Measurements from ENCODE around the gene HDAC11. TPM values are rescaled to one million over a fixed set of nuclear protein-coding genes. Genes with fewer than 3 reads are reported as not detected.
A peak's percentile ranks its signal among the peaks of the same experiment; 100 is the strongest.

HDAC11 gene
- total and polyA plus RNA-seq, 4 experiments from 2014 or later = 5.0 to 8.8 (median 7.4) TPM

GRCh38 chr3:13515786-13516759 lies 36.0 kb downstream of the HDAC11 start:
- no peak for DNase-seq
- Histone ChIP-seq H3K27me3 (ENCODE audit: insufficient read depth, low read length) (no peaks in the 10 kb centered on the region), H3K4me3 (ENCODE audit: low read length in 2 of 2) (no peak overlapping the region), H3K9me3 (ENCODE audit: control insufficient read depth in 1 of 2, low read length in 2 of 2) (no peaks in the 10 kb centered on the region), H3K36me3 (ENCODE audit: insufficient read depth, low read length) (no peaks in the 10 kb centered on the region), H3K4me1 (ENCODE audit: insufficient read depth, low read length) (no peaks in the 10 kb centered on the region), H3K27ac (ENCODE audit: low read depth, low read length) (no peak overlapping the region)
- no peak overlapping the region for H3K4me3 Mint-ChIP-seq
- H3K4me1 Mint-ChIP-seq = no peaks in the 10 kb centered on the region
- H3K36me3 Mint-ChIP-seq = no peaks in the 10 kb centered on the region
- no peak overlapping the region for H3K27ac Mint-ChIP-seq
- no peaks in the 10 kb centered on the region for H3K9me3 Mint-ChIP-seq
- POLR2A ChIA-PET (ENCODE audit: partially characterized antibody) = no interaction called here
- CTCF ChIA-PET (ENCODE audit: partially characterized antibody) = no interaction called here
- H3K27me3 Mint-ChIP-seq = peaks cover 0 to 2% of the 10 kb centered on the region in 2 donors
- intact Hi-C loops (cut with micrococcal nuclease) = no loop called here

DNA sequence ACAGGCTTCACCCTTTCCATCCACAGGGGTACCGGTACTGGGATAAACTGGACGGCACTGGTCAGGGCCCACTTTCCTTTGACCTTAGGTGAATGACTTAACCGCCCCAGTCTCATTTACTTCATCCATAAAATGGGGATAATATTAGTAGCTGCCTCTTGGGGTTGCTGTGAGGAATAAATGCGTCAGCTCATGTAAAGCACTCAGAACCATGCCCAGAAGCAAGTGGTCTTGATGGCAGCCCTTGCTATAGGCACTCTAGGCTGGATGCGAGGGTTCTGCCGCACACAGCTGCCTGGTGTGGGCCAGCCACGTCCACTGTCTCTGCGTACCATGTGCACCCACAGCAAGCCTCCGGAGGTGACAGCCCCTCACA lies 36.6 kb downstream of the HDAC11 start:
- H3K4me1 Mint-ChIP-seq = no peaks in the 10 kb centered on the region
- no peak overlapping the region for H3K27ac Mint-ChIP-seq
- Histone ChIP-seq H3K4me1 (ENCODE audit: insufficient read depth, low read length) (no peaks in the 10 kb centered on the region), H3K4me3 (ENCODE audit: low read length in 2 of 2) (no peak overlapping the region), H3K27me3 (ENCODE audit: insufficient read depth, low read length) (no peaks in the 10 kb centered on the region), H3K36me3 (ENCODE audit: insufficient read depth, low read length) (no peaks in the 10 kb centered on the region), H3K27ac (ENCODE audit: low read depth, low read length) (no peak overlapping the region), H3K9me3 (ENCODE audit: control insufficient read depth in 1 of 2, low read length in 2 of 2) (no peaks in the 10 kb centered on the region)
- peaks cover 0 to 2% of the 10 kb centered on the region in 2 donors for H3K27me3 Mint-ChIP-seq
- intact Hi-C loops (cut with micrococcal nuclease) = no loop called here
- POLR2A ChIA-PET (ENCODE audit: partially characterized antibody) = no interaction called here
- no peak overlapping the region for H3K4me3 Mint-ChIP-seq
- CTCF ChIA-PET (ENCODE audit: partially characterized antibody) = no interaction called here
- peaks cover 0 to 6% (median 1%) of the 10 kb centered on the region in 8 donors for H3K9me3 Mint-ChIP-seq
- no peak for DNase-seq
- no peaks in the 10 kb centered on the region for H3K36me3 Mint-ChIP-seq

- H3K4me3 ChIP-seq (ENCODE audit: low read length in 2 of 2) = no peak overlapping the region
- POLR2A ChIA-PET (ENCODE audit: partially characterized antibody) = no interaction called here
Measured at GRCh38 chr3:13517253-13517977, 37.3 kb downstream of the HDAC11 start.

DNA sequence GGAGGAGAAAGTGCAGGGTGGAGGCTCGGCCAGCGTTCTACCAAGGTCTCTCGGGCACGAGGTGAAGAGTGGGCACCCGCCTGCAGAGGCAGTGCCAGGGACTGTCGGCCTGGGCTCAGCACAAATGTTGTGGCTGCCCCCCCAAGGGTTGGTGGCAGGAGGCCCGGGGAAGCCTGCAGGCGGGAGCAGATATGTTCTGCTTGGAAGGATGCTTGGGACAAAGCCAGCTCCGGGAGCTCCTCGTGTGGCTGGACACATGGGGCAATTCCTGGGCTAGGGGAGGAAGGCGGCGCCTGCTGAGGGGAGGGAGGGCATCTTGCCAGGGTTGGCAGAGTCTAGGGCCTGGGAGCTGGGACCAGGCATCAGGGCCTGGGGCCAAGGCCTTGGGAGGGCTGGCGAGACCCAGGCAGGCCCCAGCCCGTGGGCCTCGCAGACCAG lies 38.4 kb downstream of the HDAC11 start:
- Histone ChIP-seq H3K27me3 (ENCODE audit: insufficient read depth, low read length) (no peaks in the 10 kb centered on the region), H3K9me3 (ENCODE audit: control insufficient read depth in 1 of 2, low read length in 2 of 2) (no peaks in the 10 kb centered on the region), H3K36me3 (ENCODE audit: insufficient read depth, low read length) (no peaks in the 10 kb centered on the region), H3K27ac (ENCODE audit: low read depth, low read length) (no peak overlapping the region), H3K4me3 (ENCODE audit: low read length in 2 of 2) (no peak overlapping the region), H3K4me1 (ENCODE audit: insufficient read depth, low read length) (no peaks in the 10 kb centered on the region)
- ChIA-PET CTCF (ENCODE audit: partially characterized antibody) (no interaction called here), POLR2A (ENCODE audit: partially characterized antibody) (no interaction called here)
- Mint-ChIP-seq H3K9me3 (peaks cover 0 to 9% (median 4%) of the 10 kb centered on the region in 8 donors), H3K27ac (no peak overlapping the region), H3K27me3 (peaks cover 0 to 6% of the 10 kb centered on the region in 2 donors), H3K36me3 (no peaks in the 10 kb centered on the region), H3K4me1 (no peaks in the 10 kb centered on the region), H3K4me3 (no peak overlapping the region)
- intact Hi-C loops (cut with micrococcal nuclease) = no loop called here
- DNase-seq = no peak

More at GRCh38 chr3:13517253-13517977, 37.3 kb downstream of the HDAC11 start:
- Mint-ChIP-seq H3K9me3 (peaks cover 0 to 7% (median 2%) of the 10 kb centered on the region in 8 donors), H3K36me3 (no peaks in the 10 kb centered on the region), H3K4me3 (no peak overlapping the region), H3K27me3 (peaks cover 0 to 2% of the 10 kb centered on the region in 2 donors), H3K27ac (no peak overlapping the region), H3K4me1 (no peaks in the 10 kb centered on the region)
- no peaks in the 10 kb centered on the region for H3K9me3 ChIP-seq (ENCODE audit: control insufficient read depth in 1 of 2, low read length in 2 of 2)
- no peaks in the 10 kb centered on the region for H3K27me3 ChIP-seq (ENCODE audit: insufficient read depth, low read length)
- H3K4me1 ChIP-seq (ENCODE audit: insufficient read depth, low read length) = no peaks in the 10 kb centered on the region
- no peak for DNase-seq
- H3K36me3 ChIP-seq (ENCODE audit: insufficient read depth, low read length) = no peaks in the 10 kb centered on the region
- CTCF ChIA-PET (ENCODE audit: partially characterized antibody) = no interaction called here
- H3K27ac ChIP-seq (ENCODE audit: low read depth, low read length) = no peak overlapping the region
- intact Hi-C loops (cut with micrococcal nuclease) = no loop called here

GRCh38 chr3:13519006-13519791 lies 39.1 kb downstream of the HDAC11 start:
- H3K4me1 Mint-ChIP-seq = no peaks in the 10 kb centered on the region

GRCh38 chr3:13520326-13520880 lies 40.3 kb downstream of the HDAC11 start:
- Mint-ChIP-seq H3K36me3 (no peaks in the 10 kb centered on the region), H3K27me3 (peaks cover 0 to 3% of the 10 kb centered on the region in 2 donors)

More at GRCh38 chr3:13519006-13519791, 39.1 kb downstream of the HDAC11 start:
- Histone ChIP-seq H3K4me1 (ENCODE audit: insufficient read depth, low read length) (no peaks in the 10 kb centered on the region), H3K27ac (ENCODE audit: low read depth, low read length) (no peak overlapping the region), H3K9me3 (ENCODE audit: control insufficient read depth in 1 of 2, low read length in 2 of 2) (no peaks in the 10 kb centered on the region), H3K4me3 (ENCODE audit: low read length in 2 of 2) (no peak overlapping the region), H3K36me3 (ENCODE audit: insufficient read depth, low read length) (no peaks in the 10 kb centered on the region), H3K27me3 (ENCODE audit: insufficient read depth, low read length) (no peaks in the 10 kb centered on the region)
- DNase-seq = no peak
- ChIA-PET POLR2A (ENCODE audit: partially characterized antibody) (interaction anchor here (0.6 kb wide), 1 partner anchor 1960 kb away, joined by 3 read pairs; no protein-coding TSS in a partner anchor), CTCF (ENCODE audit: partially characterized antibody) (no interaction called here)
- peaks cover 0 to 6% of the 10 kb centered on the region in 2 donors for H3K27me3 Mint-ChIP-seq
- H3K4me3 Mint-ChIP-seq = no peak overlapping the region
- no peaks in the 10 kb centered on the region for H3K36me3 Mint-ChIP-seq
- intact Hi-C loops (cut with micrococcal nuclease) = no loop called here
- peaks cover 0 to 9% (median 4%) of the 10 kb centered on the region in 8 donors for H3K9me3 Mint-ChIP-seq
- H3K27ac Mint-ChIP-seq = no peak overlapping the region

More at GRCh38 chr3:13520326-13520880, 40.3 kb downstream of the HDAC11 start:
- Mint-ChIP-seq H3K27ac (peak overlapping the region in 1 of 7 donors; percentile 42), H3K9me3 (peaks cover 0 to 9% (median 4%) of the 10 kb centered on the region in 8 donors), H3K4me1 (no peaks in the 10 kb centered on the region), H3K4me3 (no peak overlapping the region)
- ChIA-PET POLR2A (ENCODE audit: partially characterized antibody) (interaction anchor here (0.6 kb wide), 1 partner anchor 1959 kb away, joined by 3 read pairs; no protein-coding TSS in a partner anchor), CTCF (ENCODE audit: partially characterized antibody) (interaction anchor here (1.4 kb wide), 1 partner anchor 360 kb away, joined by 3 read pairs; no protein-coding TSS in a partner anchor)
- Histone ChIP-seq H3K36me3 (ENCODE audit: insufficient read depth, low read length) (no peaks in the 10 kb centered on the region), H3K27ac (ENCODE audit: low read depth, low read length) (no peak overlapping the region), H3K9me3 (ENCODE audit: control insufficient read depth in 1 of 2, low read length in 2 of 2) (no peaks in the 10 kb centered on the region), H3K27me3 (ENCODE audit: insufficient read depth, low read length) (no peaks in the 10 kb centered on the region), H3K4me3 (ENCODE audit: low read length in 2 of 2) (no peak overlapping the region), H3K4me1 (ENCODE audit: insufficient read depth, low read length) (no peaks in the 10 kb centered on the region)
- DNase-seq = no peak
- intact Hi-C loops (cut with micrococcal nuclease) = no loop called here
